Raji (cell line): ENCODE measurements around the gene HOMER3.

Experiments
- POLR2A ChIP-seq: IDR thresholded peaks from 2 replicates; pipeline ENCODE4 v1.6.1; 2011; ENCODE audit warnings: low read depth, low read length, control low read depth; ENCODE audit not compliant: insufficient read depth

HOMER3 gene

GRCh38 chr19:18964121-18964520 is 23.1 kb upstream of the HOMER3 start:
- no peak for TF ChIP-seq POLR2A

GRCh38 chr19:18961767-18962620 is 21.0 kb upstream of the HOMER3 start:
- TF ChIP-seq POLR2A, result no peak

DNA sequence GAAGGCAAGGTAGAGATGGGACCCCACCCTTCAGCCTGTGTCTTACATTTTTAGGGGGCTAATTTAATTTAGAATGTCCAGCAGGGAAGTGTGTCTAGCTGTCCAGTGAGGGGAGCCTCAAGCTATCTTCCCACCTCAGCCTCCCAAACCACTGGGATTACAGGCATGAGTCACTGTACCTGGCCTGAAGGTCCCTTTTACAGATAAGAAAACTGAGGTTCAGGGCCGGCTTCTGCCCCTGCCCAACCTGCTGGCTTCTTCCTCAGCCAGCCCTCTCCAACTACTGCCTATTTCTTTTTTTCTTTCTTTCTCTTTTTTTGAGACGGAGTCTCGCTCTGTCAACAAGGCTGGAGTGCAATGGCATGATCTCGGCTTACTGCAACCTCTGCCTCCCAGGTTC is 19.4 kb upstream of the HOMER3 start:
- TF ChIP-seq POLR2A, result no peak

DNA sequence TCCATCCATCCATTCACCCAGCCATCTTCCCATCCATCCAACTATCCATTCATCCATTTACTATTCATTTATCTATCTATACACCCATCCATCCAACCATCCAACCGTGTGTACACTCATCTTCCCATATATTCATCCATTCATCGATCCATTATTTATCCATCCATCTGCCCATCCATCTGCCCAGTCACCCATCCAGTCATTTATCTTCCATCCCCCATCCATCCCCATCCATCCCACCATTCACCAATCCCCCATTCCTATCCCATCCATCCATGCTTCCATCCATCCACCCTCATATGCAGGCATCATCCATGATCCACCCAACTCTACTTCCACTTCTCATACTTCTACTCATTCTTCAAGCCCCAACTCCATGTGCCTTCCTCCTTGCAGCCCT is 14.0 kb upstream of the HOMER3 start:
- TF ChIP-seq POLR2A, result no peak

- TF ChIP-seq POLR2A, result no peak
Observed at GRCh38 chr19:18954094-18954493, 13.1 kb upstream of the HOMER3 start.

DNA sequence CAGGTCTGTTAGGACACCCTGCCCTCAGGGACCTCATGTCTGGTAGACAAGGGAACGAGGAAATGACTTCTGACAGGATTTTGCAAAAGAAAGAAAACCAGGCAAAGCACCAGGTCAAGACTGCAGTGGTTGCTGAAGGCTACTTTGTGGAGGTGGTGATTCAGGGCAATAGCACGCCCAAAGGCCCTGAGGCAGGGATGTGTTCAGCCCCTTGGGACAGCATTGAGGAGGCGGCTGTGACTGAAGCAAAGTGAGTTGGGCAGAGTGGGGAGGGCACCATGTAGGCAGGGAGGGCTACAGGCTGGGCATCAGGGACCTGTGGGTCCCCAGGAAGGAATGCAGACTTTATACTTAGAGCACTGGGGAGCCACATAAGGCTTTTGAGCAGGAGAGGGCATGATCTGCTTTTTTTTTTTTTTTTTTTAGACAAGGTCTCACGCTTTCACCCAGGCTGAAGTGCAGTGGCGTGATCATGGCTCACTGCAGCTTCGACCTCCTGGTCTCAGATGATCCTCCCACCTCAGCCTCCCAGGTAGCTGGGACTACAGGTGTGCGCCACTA is 10.8 kb upstream of the HOMER3 start:
- TF ChIP-seq POLR2A, result no peak

DNA sequence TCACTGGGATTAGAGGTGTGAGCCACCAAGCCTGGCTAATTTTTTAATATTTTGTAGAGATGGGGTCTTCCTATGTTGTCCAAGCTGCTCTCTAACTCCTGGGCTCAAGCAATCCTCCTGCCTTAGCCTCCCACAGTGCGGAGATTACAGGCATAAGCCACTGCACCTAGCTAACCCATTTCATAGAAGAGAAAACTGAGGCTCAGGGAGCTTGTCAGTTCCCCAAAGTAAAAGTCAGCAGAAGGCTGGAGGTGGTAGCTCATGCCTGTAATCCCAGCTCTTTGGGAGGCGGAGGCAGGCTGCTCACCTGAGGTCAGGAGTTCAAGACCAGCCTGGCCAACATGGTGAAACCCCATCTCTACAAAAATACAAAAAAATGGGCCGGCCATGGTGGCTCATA is 8.8 kb upstream of the HOMER3 start:
- no peak for TF ChIP-seq POLR2A

DNA sequence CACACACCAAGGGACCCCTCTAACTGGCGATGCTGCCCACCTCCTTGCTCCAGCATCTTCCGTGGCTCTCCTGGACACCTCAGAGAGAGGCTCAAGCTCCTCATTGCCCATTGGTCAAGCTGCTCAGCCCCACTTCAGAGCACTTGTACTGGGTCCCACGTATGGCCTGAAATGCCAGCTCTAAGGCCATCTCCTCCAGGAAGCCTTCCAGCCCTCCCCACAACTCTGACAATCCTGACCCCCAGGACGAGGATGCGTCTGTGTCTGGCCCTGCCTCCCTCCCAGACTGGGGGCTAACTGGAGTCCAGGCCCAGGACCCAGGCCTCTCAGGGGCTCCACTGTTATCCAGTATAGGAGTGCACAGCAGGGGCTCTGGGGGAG is 7.9 kb upstream of the HOMER3 start:
- no peak for TF ChIP-seq POLR2A

DNA sequence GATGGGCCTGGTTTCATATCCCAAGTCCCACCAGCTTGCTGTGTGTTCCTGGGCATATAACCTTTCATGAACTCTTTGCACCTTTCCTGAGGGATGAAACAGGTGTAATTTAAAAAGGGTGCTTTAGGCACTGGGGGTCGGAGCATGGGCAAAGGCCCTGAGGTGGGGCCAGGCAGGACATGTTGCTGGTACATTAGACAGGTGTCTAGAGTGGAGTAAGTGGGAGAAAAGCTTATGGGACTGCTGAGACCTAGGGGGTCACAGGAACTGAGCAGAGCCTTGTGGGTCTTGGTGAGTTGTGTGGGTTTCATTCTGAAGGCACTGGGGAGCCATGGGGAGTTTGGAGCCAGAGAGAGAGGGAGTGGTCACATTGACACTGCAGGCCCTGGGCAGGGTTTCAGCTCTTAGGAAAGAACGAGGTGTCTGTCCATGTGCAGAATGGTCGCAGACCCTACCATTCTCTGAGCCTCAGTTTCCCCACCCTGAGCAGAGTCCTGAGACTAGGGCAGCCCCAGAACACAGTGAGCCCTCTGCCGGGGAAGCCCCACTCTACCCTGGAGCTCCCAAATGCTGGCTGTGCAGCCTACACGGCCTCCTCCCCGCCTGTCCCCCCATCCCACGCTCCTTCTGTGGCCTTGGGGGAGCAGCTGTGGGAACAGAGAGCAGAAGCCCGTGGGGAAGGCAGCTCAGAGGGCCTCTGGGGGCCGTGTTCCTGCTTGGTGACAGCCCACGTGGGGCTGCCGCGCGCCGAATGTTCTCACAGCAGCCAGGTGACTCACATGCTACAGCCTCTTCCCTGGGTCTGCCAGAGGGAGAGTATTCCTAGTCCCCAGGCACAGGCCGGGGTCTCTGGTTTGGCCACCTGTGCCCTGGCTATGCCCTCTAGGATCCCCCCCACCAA is 7.3 kb upstream of the HOMER3 start:
- no peak for TF ChIP-seq POLR2A

GRCh38 chr19:18946918-18947317 is 5.9 kb upstream of the HOMER3 start:
- TF ChIP-seq POLR2A, result no peak

GRCh38 chr19:18946335-18946734 is 5.3 kb upstream of the HOMER3 start:
- no peak for TF ChIP-seq POLR2A

DNA sequence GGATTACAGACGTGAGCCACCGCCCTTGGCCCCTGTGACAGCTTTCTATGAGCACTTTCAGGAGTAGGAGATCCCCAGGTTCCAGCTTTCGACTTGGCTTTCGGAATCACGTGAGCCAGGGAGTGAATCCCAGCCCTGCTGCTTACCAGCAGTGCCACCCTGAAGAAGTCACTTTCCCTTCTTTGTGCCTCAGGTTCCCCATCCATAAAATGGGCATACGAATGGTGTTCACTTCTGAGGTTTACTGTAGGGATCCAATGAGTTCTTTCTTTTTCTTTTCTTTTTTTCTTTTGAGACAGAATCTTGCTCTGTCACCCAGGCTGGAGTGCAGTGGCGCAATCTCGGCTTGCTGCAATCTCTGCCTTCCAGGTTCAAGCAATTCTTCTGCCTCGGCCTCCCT is 4.3 kb upstream of the HOMER3 start:
- TF ChIP-seq POLR2A, result no peak

DNA sequence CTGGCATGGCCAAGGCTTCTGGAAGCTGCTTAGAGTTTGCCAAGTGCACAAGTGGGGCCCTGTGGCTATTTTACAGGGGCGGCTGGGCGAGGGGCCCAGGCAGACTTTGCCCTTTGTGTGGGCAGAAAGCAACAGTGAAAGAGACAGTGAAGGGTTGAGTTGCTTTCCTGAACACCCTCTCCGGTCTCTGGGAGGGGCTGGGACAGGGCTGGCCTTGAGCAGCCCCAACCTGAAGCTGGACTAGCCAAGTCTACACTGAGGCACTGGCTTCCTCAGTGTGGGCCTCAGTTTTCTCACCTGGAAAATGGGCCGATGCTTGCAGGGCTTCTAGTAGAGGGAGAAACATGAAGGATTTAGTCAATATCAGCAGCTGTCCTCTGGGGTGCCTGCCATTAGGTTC is 2.4 kb upstream of the HOMER3 start:
- no peak for TF ChIP-seq POLR2A

- no peak for TF ChIP-seq POLR2A
Observed at GRCh38 chr19:18942692-18943091, 1.7 kb upstream of the HOMER3 start.

DNA sequence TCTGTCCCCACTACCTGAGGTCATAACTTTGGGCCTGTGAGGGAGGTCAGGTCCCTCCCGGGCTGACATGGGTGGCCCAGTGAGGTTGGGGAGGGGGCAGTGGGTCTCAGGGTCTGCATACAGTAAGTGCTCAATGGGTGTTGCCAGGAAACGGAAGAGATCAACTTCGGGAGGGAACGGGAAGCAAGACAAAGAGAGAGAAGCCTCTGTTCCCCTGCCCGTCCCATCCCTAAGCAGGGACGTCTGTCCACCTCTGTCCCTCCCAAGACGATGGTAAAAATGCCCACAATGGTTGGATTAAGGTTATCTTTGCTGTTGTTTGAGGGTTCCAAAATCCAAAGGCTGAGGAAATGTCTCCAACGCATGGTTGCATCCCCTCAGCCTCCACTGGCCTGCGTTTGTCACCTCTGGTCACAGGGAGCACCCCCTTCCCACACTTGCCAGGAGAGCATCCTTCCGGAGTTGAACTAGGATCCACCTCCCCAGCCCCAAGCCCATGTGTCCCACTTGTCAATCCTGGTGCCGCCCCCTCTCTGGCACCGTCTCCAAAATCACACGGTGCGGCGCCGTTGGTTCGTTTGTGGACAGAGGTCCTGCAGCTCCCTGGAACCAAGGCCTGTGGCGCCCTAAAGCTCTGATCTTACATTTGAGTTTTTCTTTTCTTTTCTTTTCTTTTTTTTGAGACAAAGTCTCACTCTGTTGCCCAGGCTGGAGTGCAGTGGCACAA is 774 bp upstream of the HOMER3 start:
- no peak for TF ChIP-seq POLR2A
